Keratinocyte (primary cell): ENCODE results near the gene BAHCC1.

Experiments
- CTCF ChIP-seq, 3 experiments: IDR thresholded peaks in 1 of 3; conservative IDR thresholded peaks in 1 of 3; optimal IDR thresholded peaks in 1 of 3; 2 replicates in 2 of 3; 3 replicates in 1 of 3; pipeline versions ENCODE3 to v1.5.1; 2011; ENCODE audit warnings: low read length in 3 of 3, mild to moderate bottlenecking in 3 of 3, moderate library complexity in 2 of 3, control low read depth in 1 of 3, inconsistent platforms in 1 of 3; ENCODE audit not compliant: insufficient read depth in 2 of 3; ENCODE audit errors: extremely low read depth in 1 of 3
- EZH2 ChIP-seq: IDR thresholded peaks from one replicate; pipeline ENCODE4 v1.6.1; 2012; ENCODE audit warnings: inconsistent platforms, mild to moderate bottlenecking, low read length, moderate library complexity

- TF ChIP-seq CTCF (optimal IDR thresholded peaks at IDR 0.05 in 1 of 3, IDR thresholded peaks at IDR 0.05 in 1 of 3, conservative IDR thresholded peaks at IDR 0.05 in 1 of 3; ENCODE audit: extremely low read depth in 1 of 3, insufficient read depth in 2 of 3, low read length in 3 of 3), result no peak
- no peak for TF ChIP-seq EZH2
Observed at GRCh38 chr17:81435652-81436293, 40.5 kb downstream of the BAHCC1 start.
